Measurements from ENCODE around the gene SNX17.

DNA sequence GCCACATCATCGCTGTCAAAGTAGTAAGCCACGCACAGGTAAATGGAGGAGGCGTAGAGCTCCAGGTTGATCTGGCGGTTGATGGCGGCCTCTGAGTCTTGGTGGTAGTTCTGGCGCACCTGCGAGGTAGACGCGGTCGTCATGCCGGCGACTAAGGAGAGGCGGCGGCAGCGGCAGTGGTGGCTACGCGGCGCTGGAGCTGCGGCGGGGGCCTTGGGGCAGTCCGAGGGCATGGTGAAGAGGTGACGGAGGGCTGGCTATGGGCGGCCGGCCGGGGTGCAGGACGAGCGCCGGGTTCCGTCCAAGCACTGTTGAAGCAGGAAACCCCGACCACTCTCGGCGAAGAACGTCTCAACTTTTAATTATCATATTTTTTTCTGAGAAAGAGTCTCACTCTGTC, 22.8 kb downstream of the SNX17 start:
- TF ChIP-seq, protein P1, sequence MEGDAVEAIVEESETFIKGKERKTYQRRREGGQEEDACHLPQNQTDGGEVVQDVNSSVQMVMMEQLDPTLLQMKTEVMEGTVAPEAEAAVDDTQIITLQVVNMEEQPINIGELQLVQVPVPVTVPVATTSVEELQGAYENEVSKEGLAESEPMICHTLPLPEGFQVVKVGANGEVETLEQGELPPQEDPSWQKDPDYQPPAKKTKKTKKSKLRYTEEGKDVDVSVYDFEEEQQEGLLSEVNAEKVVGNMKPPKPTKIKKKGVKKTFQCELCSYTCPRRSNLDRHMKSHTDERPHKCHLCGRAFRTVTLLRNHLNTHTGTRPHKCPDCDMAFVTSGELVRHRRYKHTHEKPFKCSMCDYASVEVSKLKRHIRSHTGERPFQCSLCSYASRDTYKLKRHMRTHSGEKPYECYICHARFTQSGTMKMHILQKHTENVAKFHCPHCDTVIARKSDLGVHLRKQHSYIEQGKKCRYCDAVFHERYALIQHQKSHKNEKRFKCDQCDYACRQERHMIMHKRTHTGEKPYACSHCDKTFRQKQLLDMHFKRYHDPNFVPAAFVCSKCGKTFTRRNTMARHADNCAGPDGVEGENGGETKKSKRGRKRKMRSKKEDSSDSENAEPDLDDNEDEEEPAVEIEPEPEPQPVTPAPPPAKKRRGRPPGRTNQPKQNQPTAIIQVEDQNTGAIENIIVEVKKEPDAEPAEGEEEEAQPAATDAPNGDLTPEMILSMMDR (IDR thresholded peaks at IDR 0.05): no peak
- no peak for TF ChIP-seq POLR2A (IDR thresholded peaks at IDR 0.05)
